HG03095 (cell line): ENCODE data around the gene PRKD1.

Source experiments
- ATAC-seq: cut with Tn5 transposase; IDR thresholded peaks from one replicate; pipeline ENCODE4 v1.9.1; 2021; ENCODE audit warnings: moderate library complexity; ENCODE audit not compliant: unreplicated experiment

PRKD1 gene

DNA sequence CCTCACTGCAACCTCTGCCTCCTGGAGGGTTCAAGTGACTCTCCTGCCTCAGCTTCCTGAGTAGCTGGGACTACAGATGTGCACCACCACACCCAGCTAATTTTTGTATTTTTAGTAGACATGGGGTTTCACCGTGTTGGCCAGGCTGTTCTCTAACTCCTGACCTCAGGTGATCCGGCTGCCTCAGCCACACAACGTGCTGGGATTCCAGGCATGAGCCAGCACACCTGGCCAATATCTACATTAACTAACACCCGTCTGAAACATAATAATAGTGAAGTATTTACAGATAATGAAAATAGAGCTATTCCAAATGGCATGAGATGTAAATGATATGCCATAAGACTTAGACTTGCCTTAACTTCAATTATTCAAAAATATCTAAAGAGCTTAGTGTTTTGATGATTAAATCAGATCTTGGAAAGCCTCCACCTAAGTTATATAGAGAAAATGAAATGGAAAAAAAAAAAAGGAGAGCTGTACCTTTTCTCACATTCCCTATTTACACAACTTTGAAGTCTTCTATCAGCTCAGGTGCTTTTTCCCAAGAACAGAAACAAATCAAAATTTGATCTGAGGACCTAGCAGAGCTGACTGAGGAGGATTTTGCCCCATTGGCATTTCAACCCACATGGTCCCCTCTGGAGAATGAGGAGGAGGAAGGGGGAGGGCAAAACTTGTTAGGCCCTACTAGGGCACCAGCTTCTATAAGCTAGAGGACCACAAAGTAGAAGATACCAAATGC is 309.2 kb downstream of the PRKD1 start:
- no peak for ATAC-seq

- ATAC-seq, result no peak
These were observed 310.7 kb downstream of the PRKD1 start for GRCh38 chr14:29616922-29617321.

GRCh38 chr14:29608861-29609260 is 318.8 kb downstream of the PRKD1 start:
- no peak for ATAC-seq

- ATAC-seq, result no peak
These were observed 320.5 kb downstream of the PRKD1 start for GRCh38 chr14:29607169-29607568.

GRCh38 chr14:29603696-29604095 is 324.0 kb downstream of the PRKD1 start:
- ATAC-seq, result no peak

- ATAC-seq, result no peak
These were observed 326.0 kb downstream of the PRKD1 start for GRCh38 chr14:29601616-29602015.

DNA sequence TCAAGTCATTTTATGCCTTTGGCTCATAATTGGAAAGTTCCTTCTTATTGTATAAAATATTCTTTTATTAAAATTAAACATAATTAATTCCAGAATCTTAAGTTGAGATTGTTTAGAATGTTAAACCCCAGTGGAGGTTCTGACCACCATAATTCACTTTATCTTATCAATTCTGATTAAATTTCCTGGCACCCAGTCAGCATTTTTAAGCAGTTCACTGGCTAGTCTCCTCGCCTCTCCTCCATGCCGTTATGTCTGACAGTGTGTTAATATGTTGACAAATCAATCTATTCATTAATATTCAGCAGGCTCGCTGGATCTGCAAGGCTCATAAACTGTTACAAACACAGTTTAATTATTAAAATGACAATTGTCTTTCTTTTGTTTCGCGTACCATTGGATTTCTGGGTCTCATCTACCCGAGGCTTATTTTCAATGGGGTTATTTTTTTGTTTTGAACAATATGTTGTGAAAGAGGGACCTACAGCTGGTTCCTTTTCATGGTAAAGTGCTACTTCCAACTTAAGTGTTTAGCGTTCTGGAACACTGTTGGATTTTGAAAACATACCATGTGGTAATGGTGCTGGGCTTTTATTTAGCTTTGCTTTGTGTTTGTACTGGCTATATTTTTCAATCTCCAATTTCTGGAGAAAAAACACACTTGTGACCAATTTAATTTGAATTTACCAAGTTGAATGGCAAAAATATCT is 339.7 kb downstream of the PRKD1 start:
- ATAC-seq, result no peak

DNA sequence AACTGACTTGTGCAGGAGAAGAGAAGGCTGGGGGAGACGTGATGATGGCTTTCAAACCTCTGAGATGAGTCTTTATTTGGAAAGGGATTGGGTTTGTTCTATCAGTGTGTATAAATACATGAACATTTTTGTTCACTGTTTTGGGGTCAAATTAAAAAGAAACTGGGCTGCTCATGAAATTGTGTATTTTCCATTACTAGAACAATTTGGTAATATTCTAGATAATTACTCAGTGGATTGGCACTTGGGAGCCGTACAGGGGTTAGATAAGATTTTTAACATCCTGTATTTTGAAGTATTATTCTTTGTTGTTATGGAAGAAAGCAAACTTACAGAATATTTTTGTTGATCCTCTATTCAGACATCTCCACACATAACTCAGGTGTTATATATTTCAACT is 340.6 kb downstream of the PRKD1 start:
- no peak for ATAC-seq

DNA sequence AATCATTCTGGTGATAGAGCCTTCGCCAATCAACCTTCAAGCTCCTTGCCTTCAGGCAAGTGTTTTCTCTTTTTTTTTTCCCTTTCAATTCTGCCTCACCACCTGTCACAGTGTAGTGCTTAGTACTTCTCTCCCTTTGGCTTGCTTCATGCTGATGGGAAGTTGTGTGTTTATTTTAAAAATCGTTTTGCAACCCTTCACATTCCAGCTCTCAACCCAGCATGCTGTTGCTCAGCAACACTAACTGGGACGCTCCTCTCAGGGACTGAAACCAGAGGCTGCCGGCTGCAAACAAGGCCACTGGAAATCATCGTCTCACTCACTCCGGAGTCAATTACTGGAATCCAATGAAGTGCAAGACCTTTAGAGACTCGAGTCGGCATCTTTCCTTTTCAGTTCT is 342.7 kb downstream of the PRKD1 start:
- ATAC-seq, result no peak

DNA sequence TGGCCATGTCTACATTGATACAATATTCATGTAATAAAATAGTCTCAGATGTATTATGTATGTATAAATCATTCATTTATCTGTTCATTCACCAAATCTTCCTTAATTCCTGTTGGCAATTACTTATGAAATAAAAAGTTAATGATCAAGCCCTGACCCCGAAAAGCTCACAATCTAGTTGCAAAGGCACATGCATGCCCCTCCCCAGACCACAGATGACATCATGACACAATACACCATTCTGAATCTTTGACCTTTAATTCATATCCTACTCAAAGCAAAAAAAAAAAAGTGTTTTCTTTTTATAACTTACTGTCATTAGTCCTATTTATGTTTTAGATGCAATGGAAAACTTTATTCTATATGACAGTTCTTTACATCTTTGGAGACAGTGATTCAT is 346.9 kb downstream of the PRKD1 start:
- ATAC-seq, result no peak

GRCh38 chr14:29579838-29580237 is 347.8 kb downstream of the PRKD1 start:
- ATAC-seq, result no peak

DNA sequence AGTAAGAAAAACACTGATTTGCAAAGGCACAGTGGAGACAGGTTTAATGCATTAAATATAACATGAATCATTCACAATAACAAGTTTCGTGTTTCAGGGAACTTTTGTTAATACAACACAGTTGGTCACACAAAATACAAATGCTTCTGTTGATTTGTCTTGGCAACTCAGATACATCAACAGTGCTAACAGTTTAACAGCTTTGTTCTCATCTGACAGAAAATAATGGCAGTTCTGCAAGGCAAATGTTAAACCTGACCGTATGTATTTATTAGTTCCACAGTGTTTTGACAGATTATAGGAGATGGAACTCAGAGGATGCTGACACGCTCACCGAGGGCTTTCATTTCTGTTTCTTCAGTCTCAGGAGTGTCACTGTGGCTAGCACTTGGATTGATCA is 350.7 kb downstream of the PRKD1 start:
- no peak for ATAC-seq

GRCh38 chr14:29569194-29569593 is 358.5 kb downstream of the PRKD1 start:
- ATAC-seq, result no peak

GRCh38 chr14:29566194-29566593 is 361.5 kb downstream of the PRKD1 start:
- no peak for ATAC-seq

GRCh38 chr14:29558516-29558915 is 369.1 kb downstream of the PRKD1 start:
- ATAC-seq, result no peak

DNA sequence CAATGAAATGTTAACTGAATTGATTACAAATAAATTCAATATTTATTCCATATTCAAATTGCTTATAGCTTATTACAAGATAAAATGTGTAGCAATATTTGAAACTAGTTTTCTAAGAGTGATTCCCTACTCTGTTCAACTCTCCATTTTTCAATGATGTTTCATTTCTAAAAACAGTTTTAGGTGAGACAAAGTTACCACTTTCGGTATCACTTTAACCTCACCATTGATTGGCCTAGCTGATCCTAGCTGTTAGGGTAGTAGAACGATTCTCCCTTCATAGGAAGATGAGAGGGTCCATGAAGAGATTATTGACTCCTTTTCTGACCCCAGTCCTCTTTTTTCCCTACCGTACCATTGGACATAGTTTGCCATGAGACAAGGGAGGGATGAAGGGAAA is 373.3 kb downstream of the PRKD1 start:
- no peak for ATAC-seq

GRCh38 chr14:29553427-29553826 is 374.2 kb downstream of the PRKD1 start:
- no peak for ATAC-seq

DNA sequence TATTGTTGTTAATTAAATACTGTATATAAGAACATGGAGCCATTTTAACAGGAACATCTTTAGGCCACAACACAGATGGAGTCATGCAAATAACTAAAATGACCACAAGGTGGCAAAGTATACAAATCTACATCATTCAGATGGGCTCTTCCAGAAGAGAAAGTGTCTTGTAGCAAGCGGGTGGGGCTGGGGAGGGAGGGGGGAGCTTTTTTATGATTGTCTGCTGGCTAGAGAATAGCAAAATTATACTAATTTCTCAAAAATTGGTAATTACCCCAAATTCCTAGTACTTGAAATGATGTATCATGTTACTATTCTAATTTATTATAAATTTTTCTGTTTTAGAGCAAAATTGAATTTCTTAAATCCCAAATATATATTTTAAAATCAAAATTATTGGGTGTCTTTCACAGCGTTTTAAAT is 378.7 kb downstream of the PRKD1 start:
- ATAC-seq, result peak; percentile 82

GRCh38 chr14:29545714-29546113 is 381.9 kb downstream of the PRKD1 start:
- no peak for ATAC-seq

- no peak for ATAC-seq
These were observed 390.6 kb downstream of the PRKD1 start for GRCh38 chr14:29536886-29537511.

DNA sequence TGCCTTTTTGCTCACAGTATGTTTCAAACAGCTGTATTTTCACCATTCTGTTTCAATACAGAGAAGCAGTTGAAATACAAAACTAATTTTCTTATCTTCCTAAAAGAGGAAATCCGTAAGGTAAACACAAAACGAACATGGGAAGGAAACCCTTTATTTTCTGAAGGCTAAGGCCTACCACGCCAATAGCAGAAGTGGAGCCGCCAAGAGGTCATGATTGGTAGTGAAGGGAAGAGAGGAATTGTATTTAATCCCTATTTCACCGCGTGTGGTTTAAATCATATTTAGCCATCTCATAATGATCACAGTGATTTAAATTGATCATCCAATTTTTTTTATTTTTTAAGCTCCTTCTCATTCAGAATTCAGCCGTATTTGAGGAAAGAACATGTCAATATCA is 398.2 kb downstream of the PRKD1 start:
- ATAC-seq, result no peak

GRCh38 chr14:29528889-29529288 is 398.8 kb downstream of the PRKD1 start:
- ATAC-seq, result no peak
